COLO668 (cell line): ENCODE data around the gene L1CAM.

ENCODE experiments used
- DNase-seq: peaks from one replicate; lab custom pipeline; 2025; ENCODE audit not compliant: unreplicated experiment; lab: John Stamatoyannopoulos, UW

L1CAM gene

GRCh38 chrX:153879741-153880439 is 6.1 kb downstream of the L1CAM start:
- no peak for DNase-seq

- DNase-seq = no peak
Observed at GRCh38 chrX:153878969-153879653, 6.9 kb downstream of the L1CAM start.

- DNase-seq = no peak
Observed at GRCh38 chrX:153878345-153878744, 7.6 kb downstream of the L1CAM start.

GRCh38 chrX:153877571-153878261 is 8.3 kb downstream of the L1CAM start:
- no peak for DNase-seq

DNA sequence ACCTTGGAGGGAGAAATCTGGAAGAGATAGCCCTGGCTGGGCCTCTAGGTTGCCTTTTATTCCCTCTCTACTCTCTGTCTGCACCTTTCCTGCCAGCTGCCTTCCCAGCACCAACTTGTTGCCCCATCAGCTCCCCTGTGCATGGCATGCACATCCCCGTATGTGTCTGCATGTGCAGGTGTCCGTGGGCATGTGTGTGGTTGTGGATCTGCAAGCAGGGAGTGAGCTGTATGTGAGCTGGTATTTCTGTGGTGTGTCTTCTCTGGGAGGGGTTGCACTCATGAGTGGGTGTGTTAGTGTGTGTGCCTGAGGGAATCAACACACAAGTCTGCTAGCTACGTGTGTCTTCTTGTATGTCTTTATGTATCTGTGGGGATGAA is 9.9 kb downstream of the L1CAM start:
- no peak for DNase-seq

DNA sequence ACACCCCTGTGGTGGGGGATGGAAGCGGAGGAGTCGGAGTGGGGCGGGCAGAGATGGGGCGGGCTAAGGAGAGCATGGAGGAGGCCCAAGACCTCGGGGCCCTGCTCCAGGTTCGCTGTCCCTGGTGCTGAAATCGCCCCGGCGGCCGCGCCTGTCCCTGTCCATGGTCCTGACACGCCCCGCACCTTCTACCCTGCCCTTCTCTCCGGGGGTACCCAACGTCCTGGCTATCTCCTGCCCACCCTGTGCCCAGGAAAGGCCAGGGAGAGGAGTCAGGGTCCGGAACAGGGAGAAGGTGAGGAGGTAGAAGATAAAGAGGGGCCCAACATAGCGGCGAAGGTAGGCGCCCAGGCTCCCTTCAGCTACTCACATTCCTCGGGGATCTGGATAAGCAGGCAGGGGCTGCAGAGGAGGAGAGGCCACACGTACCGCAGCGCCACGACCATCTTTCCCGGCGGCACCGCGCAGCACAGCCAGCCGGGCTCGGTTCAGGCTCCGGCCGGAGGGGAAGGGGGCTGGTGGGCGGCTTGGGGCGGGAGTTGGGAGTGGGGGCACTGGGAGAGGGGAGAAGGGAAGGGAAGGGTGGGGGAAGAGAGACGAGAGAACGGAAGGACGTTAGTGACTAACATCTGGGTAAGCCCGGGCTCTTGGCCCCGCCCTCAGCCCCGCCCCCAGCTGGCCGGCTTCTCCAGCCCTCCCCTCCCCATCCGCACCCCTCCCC is 10.4 kb downstream of the L1CAM start:
- DNase-seq = no peak

- DNase-seq = no peak
Observed at GRCh38 chrX:153874366-153875125, 11.4 kb downstream of the L1CAM start.

DNA sequence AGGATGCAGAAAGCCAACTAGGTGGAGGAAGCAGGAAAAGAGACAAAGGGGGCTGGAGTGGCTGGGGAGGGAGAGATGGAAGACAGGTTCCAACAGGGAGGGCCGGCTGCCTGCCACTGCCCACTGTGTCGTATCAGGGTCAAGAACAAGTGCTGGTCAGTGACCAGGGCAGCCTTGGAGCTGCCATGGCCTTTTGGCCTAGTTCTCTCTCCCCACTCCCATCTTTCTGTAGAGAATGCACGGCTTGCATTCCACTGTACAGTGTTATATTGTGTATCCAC is 11.9 kb downstream of the L1CAM start:
- DNase-seq = no peak

DNA sequence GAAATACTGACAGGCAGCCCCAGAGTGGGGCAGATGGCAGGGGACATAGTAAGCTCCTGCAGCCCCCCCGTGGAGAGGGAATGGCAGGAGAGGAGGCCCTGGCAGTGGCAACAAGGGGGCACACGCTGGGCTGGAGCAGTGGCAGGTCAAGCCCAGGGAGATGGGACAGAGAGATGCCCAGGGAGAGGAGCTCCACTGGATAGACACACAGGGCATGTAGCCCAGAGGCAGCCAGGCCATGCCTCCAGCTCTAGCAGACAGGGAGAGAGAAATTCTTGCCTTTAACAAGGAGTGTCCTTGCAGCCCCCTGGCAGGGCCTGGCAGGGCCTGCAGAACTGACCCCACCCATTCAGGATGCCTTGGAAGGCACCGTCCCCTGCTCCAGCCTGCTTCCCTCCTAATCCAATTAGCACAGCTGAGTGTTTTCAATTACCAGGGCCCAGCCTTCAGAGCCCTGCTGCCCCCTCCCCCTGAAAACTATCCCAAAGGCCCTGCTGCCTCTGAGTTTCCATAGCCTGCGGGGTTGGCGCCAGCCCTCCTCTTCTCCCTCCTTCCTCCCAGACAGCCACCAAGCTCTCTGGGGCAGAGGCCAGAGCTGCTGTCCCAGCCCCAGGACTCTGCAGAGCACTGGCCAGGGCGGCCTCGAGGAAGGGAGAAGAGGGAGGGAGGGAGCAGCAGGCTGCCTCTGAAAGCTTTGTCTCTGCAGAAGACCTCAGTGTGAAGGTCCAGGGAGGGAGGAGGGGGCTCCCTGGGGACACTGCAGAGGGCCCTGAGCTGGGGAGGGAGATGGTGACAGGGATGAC is 12.5 kb downstream of the L1CAM start:
- no peak for DNase-seq

DNA sequence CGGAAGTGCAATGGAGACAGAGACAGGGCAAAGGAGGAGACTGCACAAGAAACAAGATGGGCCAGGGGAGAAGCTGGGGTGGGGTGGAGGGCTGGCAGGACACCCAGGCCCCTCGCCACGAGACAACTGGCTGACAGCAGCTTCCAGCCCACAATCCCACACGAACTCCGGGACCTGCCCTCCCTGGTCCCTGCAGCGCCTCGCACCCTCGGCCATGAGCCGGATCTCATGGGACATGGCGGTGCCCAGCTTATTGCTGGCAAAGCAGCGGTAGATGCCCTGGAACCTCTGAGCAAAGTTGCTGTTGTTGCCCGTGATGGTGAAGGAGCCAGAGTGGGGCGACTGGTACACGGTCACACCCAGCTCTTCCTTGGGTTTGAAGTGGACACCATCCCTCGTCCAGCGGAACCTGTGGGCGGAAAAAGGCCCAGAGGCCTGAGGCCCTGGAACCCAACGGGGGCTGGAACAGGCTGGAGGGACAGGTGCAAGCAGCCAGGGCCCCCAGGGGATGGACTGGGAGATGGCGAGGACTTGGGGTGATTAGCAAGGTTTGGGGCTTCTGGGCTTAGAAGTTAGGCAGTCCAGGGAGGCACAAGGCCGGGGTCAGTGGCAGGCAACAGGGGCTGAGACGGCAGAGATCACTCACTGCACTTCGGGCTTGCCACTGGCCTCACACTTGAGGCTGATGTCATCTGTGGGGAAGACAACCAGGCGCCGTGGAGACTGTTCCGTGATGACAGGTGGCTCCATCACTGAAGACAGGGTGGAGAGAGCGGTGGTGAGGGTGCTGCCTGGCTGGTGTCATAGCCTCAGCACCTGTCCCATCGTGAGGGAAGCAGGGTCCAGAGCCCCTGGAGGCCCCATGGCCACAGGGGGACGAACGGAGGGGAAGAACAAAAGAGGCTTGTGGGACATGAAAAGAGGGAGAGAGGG is 13.8 kb downstream of the L1CAM start:
- no peak for DNase-seq

DNA sequence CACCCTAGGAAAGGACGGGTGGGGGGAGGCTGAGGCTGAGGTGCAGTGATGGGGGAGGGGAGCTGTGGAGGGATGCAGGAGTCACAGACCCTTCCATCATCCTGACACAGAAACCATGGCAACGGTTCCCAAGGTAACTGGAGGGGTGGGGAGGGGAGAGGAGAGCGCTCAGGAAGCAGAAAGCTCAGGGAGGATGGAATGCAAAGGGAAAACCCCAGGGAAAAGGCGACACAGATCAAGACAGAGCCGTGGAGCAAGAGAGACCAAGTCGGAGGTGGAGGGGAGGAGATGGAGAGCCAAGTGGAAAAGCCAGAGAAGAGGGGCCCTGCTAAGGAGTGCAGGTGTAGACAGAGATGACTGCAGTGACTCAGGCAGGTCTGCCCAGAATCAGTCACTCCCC is 14.5 kb downstream of the L1CAM start:
- no peak for DNase-seq

GRCh38 chrX:153870791-153871360 is 15.1 kb downstream of the L1CAM start:
- DNase-seq = no peak

DNA sequence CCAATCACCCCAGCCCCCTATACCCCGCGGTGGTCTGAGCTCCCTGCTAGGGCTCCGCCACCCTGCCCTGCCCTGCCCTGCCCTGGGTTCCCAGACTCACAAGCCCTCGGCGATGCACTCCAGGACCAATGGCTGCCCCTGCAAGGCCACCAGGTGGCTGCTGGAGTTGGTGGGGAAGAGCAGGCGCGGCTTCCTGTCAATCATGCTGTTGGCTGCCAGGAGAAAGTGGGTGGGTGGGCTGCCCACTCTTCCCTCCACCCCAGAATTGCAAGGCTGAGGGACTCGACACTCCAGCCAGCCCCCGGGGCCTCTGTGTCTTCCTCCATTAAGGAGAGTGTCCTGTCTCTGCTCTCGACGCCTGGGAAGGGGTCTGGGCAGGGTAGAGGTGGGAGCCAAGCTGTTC is 15.7 kb downstream of the L1CAM start:
- DNase-seq = no peak

DNA sequence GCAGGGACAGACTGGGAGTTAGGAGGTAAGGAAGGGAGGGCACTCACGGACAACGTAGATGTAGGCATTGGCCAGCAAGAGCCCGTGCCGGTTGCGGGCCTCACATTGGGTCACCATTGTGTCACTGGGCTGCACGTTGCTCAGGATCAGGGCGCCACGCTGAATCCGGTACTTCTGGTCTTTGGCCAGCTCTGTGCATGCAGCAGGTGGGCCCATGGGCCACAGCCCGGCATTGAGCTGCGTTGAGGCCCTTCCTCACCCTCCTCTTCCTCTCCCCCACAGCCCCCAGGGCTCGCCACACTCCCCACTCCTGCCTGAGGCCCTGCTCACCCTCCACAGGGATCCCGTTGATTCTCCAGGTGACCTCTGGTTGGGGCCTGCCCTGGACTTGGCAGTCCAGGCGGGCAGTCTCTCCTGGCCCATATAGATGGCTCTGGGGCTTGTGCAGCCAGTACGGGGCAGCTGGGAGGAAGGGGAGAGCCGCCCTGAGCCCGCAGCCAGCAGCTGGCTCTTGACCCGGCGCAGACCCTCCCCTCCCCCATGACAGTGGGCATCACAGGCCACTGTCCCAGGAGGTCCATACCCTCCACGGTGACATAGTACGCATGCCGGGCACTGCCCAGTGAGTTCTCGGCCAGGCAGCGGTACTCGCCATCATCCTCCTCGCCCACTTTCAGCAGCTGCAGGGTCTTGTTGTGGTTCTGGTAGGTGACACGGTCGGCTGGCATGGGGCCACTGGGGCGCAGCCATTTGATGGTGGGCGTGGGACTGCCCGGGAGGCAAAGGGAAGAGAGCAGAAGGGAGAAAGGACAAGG is 16.3 kb downstream of the L1CAM start:
- DNase-seq = no peak

GRCh38 chrX:153868576-153869472 is 17.1 kb downstream of the L1CAM start:
- no peak for DNase-seq

DNA sequence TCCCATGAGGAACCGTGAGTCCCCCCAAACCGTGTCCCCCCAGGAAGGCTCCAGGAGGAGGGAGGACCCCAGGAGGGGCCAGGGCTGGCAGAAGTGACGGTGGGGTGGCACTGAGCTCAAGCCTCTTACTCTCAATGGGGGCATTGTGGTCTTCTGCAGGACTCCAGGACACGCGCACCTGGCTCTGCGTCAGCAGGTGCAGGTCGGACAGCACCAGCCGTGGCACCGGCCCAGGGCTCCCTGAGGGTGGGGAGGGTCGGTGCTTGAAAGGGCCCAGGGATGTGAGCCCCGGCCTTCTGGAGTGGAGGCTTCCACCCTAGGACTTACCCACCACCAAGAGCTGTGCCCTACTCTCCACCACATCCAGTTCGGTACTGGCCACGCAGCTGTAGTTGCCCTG is 18.3 kb downstream of the L1CAM start:
- DNase-seq = no peak

DNA sequence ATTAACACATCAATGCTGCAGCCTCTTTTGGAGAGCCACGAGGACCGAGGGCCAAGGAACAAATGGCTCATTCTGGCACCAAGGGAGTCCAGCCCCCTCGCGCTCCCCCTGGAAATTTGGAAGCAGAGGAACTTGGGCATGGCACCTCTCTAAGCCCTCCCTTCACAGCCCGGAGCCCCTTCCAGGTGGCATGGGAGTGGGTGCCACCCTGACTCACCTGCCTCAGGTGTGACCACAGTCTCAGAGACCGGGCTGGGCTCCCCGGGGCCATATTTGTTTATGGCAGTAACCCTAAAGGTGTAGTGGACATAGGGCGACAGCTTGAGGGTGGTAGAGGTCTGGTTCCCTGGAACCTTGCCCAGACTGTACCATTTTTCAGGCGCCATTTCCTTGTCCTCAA is 18.8 kb downstream of the L1CAM start:
- no peak for DNase-seq
